NB4 (cell line): Measurements from ENCODE around the gene ANKRD11.

Source experiments
- DNase-seq: peaks from one replicate; pipeline ENCODE4 v3.0.0; 2010; ENCODE audit warnings: low read depth
- H3K4me3 ChIP-seq: one replicate; pipeline ENCODE4 v1.5.1; 2011; ENCODE audit warnings: mild to moderate bottlenecking, low read depth, low read length, moderate library complexity
- CTCF ChIP-seq: IDR thresholded peaks from one replicate; pipeline ENCODE4 v1.5.1; 2012; ENCODE audit warnings: low read depth, low read length
- MAX ChIP-seq: IDR thresholded peaks from 2 replicates; pipeline ENCODE4 v1.6.1; 2011; ENCODE audit warnings: low read depth, low read length
- MYC ChIP-seq: IDR thresholded peaks from 2 replicates; pipeline ENCODE4 v1.6.1; 2011; ENCODE audit warnings: low read depth, low read length
- POLR2A ChIP-seq: IDR thresholded peaks from 2 replicates; pipeline ENCODE4 v1.6.1; 2011; ENCODE audit warnings: mild to moderate bottlenecking; ENCODE audit not compliant: insufficient read length; ENCODE audit errors: extremely low read depth

The ANKRD11 gene

GRCh38 chr16:89282523-89282922, 207.8 kb downstream of the ANKRD11 start:
- TF ChIP-seq CTCF (no peak), MAX (no peak), POLR2A (no peak), MYC (no peak)
- DNase-seq = no peak

GRCh38 chr16:89281829-89282228, 208.5 kb downstream of the ANKRD11 start:
- no peak for DNase-seq
- H3K4me3 ChIP-seq = no peak overlapping the region
- TF ChIP-seq POLR2A (no peak), MYC (no peak), CTCF (no peak), MAX (no peak)

More at GRCh38 chr16:89282523-89282922, 207.8 kb downstream of the ANKRD11 start:
- no peak overlapping the region for H3K4me3 ChIP-seq

GRCh38 chr16:89281189-89281577, 209.2 kb downstream of the ANKRD11 start:
- H3K4me3 ChIP-seq = no peak overlapping the region
- no peak for TF ChIP-seq POLR2A
- no peak for TF ChIP-seq MYC
- TF ChIP-seq MAX = no peak
- no peak for TF ChIP-seq CTCF
- DNase-seq = no peak

- TF ChIP-seq POLR2A (no peak), MAX (no peak), CTCF (no peak), MYC (no peak)
- H3K4me3 ChIP-seq = no peak overlapping the region
- DNase-seq = no peak
Measured at GRCh38 chr16:89280546-89281188, 209.7 kb downstream of the ANKRD11 start.

GRCh38 chr16:89279666-89280481, 210.5 kb downstream of the ANKRD11 start:
- DNase-seq = no peak
- no peak overlapping the region for H3K4me3 ChIP-seq
- no peak for TF ChIP-seq MAX
- no peak for TF ChIP-seq MYC
- TF ChIP-seq POLR2A = no peak

GRCh38 chr16:89278441-89279240, 211.7 kb downstream of the ANKRD11 start:
- TF ChIP-seq CTCF (no peak), POLR2A (no peak), MAX (no peak), MYC (no peak)

More at GRCh38 chr16:89278441-89279240, 211.7 kb downstream of the ANKRD11 start:
- no peak overlapping the region for H3K4me3 ChIP-seq
- DNase-seq = no peak
